ENCODE results near the gene C1orf174.

Gene C1orf174

DNA sequence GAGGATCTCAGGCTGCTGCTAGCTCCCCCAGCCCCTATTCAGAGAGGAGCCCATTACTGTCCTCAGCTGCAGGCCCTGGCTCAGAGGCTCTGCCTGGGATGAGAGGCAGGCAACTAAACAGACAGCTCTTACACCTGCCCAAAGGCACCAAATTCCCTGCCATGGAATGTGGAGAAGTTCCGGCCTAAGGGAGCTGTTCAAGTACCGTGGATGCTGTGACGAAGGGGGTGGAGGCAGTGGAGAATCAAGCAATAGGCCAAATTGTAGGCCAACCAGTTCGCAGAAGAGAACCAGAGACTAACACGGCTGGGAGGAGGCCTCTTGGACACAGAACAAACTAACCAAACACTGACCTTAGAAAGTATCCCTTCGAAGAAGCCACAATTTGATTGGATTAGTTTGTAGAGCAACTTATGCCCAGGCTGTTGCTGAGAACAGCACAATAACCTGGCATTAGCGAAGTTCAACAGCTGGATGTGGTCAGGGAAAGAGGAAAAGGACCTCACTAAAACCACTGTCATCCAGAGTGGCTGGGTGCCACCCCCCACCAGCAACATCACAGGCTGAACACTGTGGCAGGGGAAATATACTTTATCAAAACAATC is 3.6 kb downstream of the C1orf174 start:
- Histone ChIP-seq H3K4me2 (ENCODE audit: insufficient read depth, low read length, poor library complexity, severe bottlenecking) (no peak overlapping the region), H2BK120ac (ENCODE audit: low read depth, low read length) (no peak overlapping the region), H3K9ac (ENCODE audit: low read depth, low read length, poor library complexity) (no peak overlapping the region), H3K4ac (ENCODE audit: low read length) (no peak overlapping the region), H3K18ac (ENCODE audit: low read length) (no peak overlapping the region), H3K4me3 (ENCODE audit: low read length in 2 of 2) (no peak overlapping the region), H3K9me3 (replicated peaks in 1 of 2; ENCODE audit: control insufficient read depth in 2 of 2, insufficient read depth in 1 of 2, low read depth in 1 of 2, low read length in 2 of 2) (peaks cover 0 to 13% of the 10 kb centered on the region in 2 donors), H3K36me3 (replicated peaks in 1 of 2; ENCODE audit: control insufficient read depth in 2 of 2, insufficient read depth in 2 of 2, low read length in 2 of 2) (peaks cover 9 to 39% of the 10 kb centered on the region in 2 donors), H2AK5ac (ENCODE audit: low read depth, low read length) (no peak overlapping the region), H3K79me1 (ENCODE audit: low read depth, low read length) (peaks cover 17% of the 10 kb centered on the region), H2BK15ac (ENCODE audit: low read length) (no peak overlapping the region), H2BK12ac (ENCODE audit: low read length) (no peak overlapping the region), H3K27me3 (ENCODE audit: control insufficient read depth in 3 of 3, insufficient read depth in 3 of 3, low read depth in 1 of 3, low read length in 3 of 3) (no peaks in the 10 kb centered on the region), H3K4me1 (ENCODE audit: control insufficient read depth in 2 of 2, insufficient read depth in 1 of 2, low read depth in 1 of 2, low read length in 2 of 2) (peaks cover 3% of the 10 kb centered on the region in 2 donors), H2BK5ac (ENCODE audit: low read length) (no peak overlapping the region), H3K23ac (ENCODE audit: low read depth, low read length, poor library complexity) (no peak overlapping the region), H4K8ac (ENCODE audit: low read depth, low read length) (no peak overlapping the region), H3K27ac (replicated peaks; ENCODE audit: low read length) (no peak overlapping the region), H4K91ac (ENCODE audit: low read depth, low read length, poor library complexity) (no peak overlapping the region), H3K14ac (ENCODE audit: low read length) (no peak overlapping the region), H2AFZ (ENCODE audit: low read length) (no peak overlapping the region)
- no peak for DNase-seq (ENCODE audit: low spot score)
- WGBS, 2 donors (ENCODE audit: extremely low coverage in 2 of 2, insufficient read length in 2 of 2, insufficient replicate concordance in 1 of 2), result no CpG with 5 or more reads among the region's 7 CpGs

- WGBS, 2 donors (ENCODE audit: extremely low coverage in 2 of 2, insufficient read length in 2 of 2, insufficient replicate concordance in 1 of 2), result no CpG with 5 or more reads among the region's 4 CpGs
These were observed 4.1 kb downstream of the C1orf174 start for GRCh38 chr1:3895951-3896325.

GRCh38 chr1:3895279-3895950 is 4.7 kb downstream of the C1orf174 start:
- Histone ChIP-seq H3K4me2 (ENCODE audit: insufficient read depth, low read length, poor library complexity, severe bottlenecking) (no peak overlapping the region), H2BK120ac (ENCODE audit: low read depth, low read length) (no peak overlapping the region)

More at GRCh38 chr1:3895951-3896325, 4.1 kb downstream of the C1orf174 start:
- Histone ChIP-seq H2BK5ac (ENCODE audit: low read length) (no peak overlapping the region), H3K36me3 (replicated peaks in 1 of 2; ENCODE audit: control insufficient read depth in 2 of 2, insufficient read depth in 2 of 2, low read length in 2 of 2) (peaks cover 13 to 45% of the 10 kb centered on the region in 2 donors), H3K79me1 (ENCODE audit: low read depth, low read length) (peaks cover 17% of the 10 kb centered on the region), H3K9me3 (replicated peaks in 1 of 2; ENCODE audit: control insufficient read depth in 2 of 2, insufficient read depth in 1 of 2, low read depth in 1 of 2, low read length in 2 of 2) (peaks cover 0 to 13% of the 10 kb centered on the region in 2 donors), H4K8ac (ENCODE audit: low read depth, low read length) (no peak overlapping the region), H3K4me2 (ENCODE audit: insufficient read depth, low read length, poor library complexity, severe bottlenecking) (no peak overlapping the region), H3K27ac (replicated peaks; ENCODE audit: low read length) (no peak overlapping the region), H2BK12ac (ENCODE audit: low read length) (no peak overlapping the region), H3K4me1 (ENCODE audit: control insufficient read depth in 2 of 2, insufficient read depth in 1 of 2, low read depth in 1 of 2, low read length in 2 of 2) (peaks cover 3% of the 10 kb centered on the region in 2 donors), H2BK15ac (ENCODE audit: low read length) (no peak overlapping the region), H3K9ac (ENCODE audit: low read depth, low read length, poor library complexity) (no peak overlapping the region), H3K4ac (ENCODE audit: low read length) (no peak overlapping the region), H3K4me3 (ENCODE audit: low read length in 2 of 2) (no peak overlapping the region), H2BK120ac (ENCODE audit: low read depth, low read length) (no peak overlapping the region), H3K14ac (ENCODE audit: low read length) (no peak overlapping the region), H3K23ac (ENCODE audit: low read depth, low read length, poor library complexity) (no peak overlapping the region), H4K91ac (ENCODE audit: low read depth, low read length, poor library complexity) (no peak overlapping the region), H2AFZ (ENCODE audit: low read length) (no peak overlapping the region), H3K27me3 (ENCODE audit: control insufficient read depth in 3 of 3, insufficient read depth in 3 of 3, low read depth in 1 of 3, low read length in 3 of 3) (no peaks in the 10 kb centered on the region), H2AK5ac (ENCODE audit: low read depth, low read length) (no peak overlapping the region), H3K18ac (ENCODE audit: low read length) (no peak overlapping the region)
- no peak for DNase-seq (ENCODE audit: low spot score)

DNA sequence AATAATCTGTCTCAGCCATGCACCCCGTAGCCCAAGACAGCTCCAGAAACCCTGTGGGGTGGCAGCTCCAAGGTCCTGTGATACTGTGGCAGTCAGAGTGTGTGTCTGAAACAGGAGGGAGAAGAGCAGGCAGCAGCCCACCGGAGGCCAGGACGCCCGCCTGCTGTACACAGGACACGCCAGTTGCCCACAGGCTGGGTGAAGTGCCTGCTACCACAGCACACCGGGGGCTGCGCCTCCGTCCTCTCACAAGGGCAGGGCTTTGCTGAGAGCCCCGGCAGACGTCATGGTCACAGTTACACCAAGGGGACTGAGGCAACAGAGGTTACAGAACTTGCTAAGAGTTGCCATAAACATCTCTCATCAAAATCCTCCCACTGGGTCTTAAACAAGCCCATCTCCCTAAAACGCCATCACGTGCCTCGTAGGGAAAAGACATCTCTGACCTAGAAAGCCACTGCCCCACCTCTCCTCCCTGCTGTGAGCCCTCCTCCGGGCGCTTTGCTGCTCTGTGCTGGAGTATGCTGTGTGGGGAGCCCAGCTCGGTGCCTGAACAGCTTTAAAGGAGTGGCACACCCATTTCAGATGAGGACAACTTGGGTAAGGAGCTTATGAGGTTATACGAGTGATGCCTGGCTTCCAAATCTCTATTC is 5.3 kb downstream of the C1orf174 start:
- no peak overlapping the region for H3K4ac ChIP-seq (ENCODE audit: low read length)
- no peak overlapping the region for H2AK5ac ChIP-seq (ENCODE audit: low read depth, low read length)
- no peak overlapping the region for H2AFZ ChIP-seq (ENCODE audit: low read length)
- H3K18ac ChIP-seq (ENCODE audit: low read length), result no peak overlapping the region
- H3K4me2 ChIP-seq (ENCODE audit: insufficient read depth, low read length, poor library complexity, severe bottlenecking), result no peak overlapping the region
- H3K79me1 ChIP-seq (ENCODE audit: low read depth, low read length), result peaks cover 17% of the 10 kb centered on the region
- H4K91ac ChIP-seq (ENCODE audit: low read depth, low read length, poor library complexity), result no peak overlapping the region
- H3K14ac ChIP-seq (ENCODE audit: low read length), result no peak overlapping the region
- H3K36me3 ChIP-seq (replicated peaks in 1 of 2; ENCODE audit: control insufficient read depth in 2 of 2, insufficient read depth in 2 of 2, low read length in 2 of 2), result peaks cover 25 to 57% of the 10 kb centered on the region in 2 donors
- WGBS, 2 donors (ENCODE audit: extremely low coverage in 2 of 2, insufficient read length in 2 of 2, insufficient replicate concordance in 1 of 2), result no CpG with 5 or more reads among the region's 17 CpGs
- H2BK5ac ChIP-seq (ENCODE audit: low read length), result no peak overlapping the region
- no peak overlapping the region for H3K9ac ChIP-seq (ENCODE audit: low read depth, low read length, poor library complexity)
- no peak overlapping the region for H2BK15ac ChIP-seq (ENCODE audit: low read length)
- no peak overlapping the region for H3K27ac ChIP-seq (replicated peaks; ENCODE audit: low read length)
- no peak overlapping the region for H2BK12ac ChIP-seq (ENCODE audit: low read length)
- no peak overlapping the region for H3K4me3 ChIP-seq (ENCODE audit: low read length in 2 of 2)
- H3K9me3 ChIP-seq (replicated peaks in 1 of 2; ENCODE audit: control insufficient read depth in 2 of 2, insufficient read depth in 1 of 2, low read depth in 1 of 2, low read length in 2 of 2), result peaks cover 0 to 13% of the 10 kb centered on the region in 2 donors
- no peak for DNase-seq (ENCODE audit: low spot score)
- H3K4me1 ChIP-seq (ENCODE audit: control insufficient read depth in 2 of 2, insufficient read depth in 1 of 2, low read depth in 1 of 2, low read length in 2 of 2), result peaks cover 3% of the 10 kb centered on the region in 2 donors
- peak overlapping the region; percentile 73 for H3K23ac ChIP-seq (ENCODE audit: low read depth, low read length, poor library complexity)
- no peaks in the 10 kb centered on the region for H3K27me3 ChIP-seq (ENCODE audit: control insufficient read depth in 3 of 3, insufficient read depth in 3 of 3, low read depth in 1 of 3, low read length in 3 of 3)
- no peak overlapping the region for H2BK120ac ChIP-seq (ENCODE audit: low read depth, low read length)
- no peak overlapping the region for H4K8ac ChIP-seq (ENCODE audit: low read depth, low read length)

More at GRCh38 chr1:3895279-3895950, 4.7 kb downstream of the C1orf174 start:
- Histone ChIP-seq H3K36me3 (replicated peaks in 1 of 2; ENCODE audit: control insufficient read depth in 2 of 2, insufficient read depth in 2 of 2, low read length in 2 of 2) (peaks cover 19 to 50% of the 10 kb centered on the region in 2 donors), H2BK12ac (ENCODE audit: low read length) (no peak overlapping the region), H3K79me1 (ENCODE audit: low read depth, low read length) (peaks cover 17% of the 10 kb centered on the region), H3K23ac (ENCODE audit: low read depth, low read length, poor library complexity) (no peak overlapping the region), H3K9ac (ENCODE audit: low read depth, low read length, poor library complexity) (peak overlapping the region; percentile 30), H3K4ac (ENCODE audit: low read length) (no peak overlapping the region), H2AFZ (ENCODE audit: low read length) (no peak overlapping the region), H3K27me3 (ENCODE audit: control insufficient read depth in 3 of 3, insufficient read depth in 3 of 3, low read depth in 1 of 3, low read length in 3 of 3) (no peaks in the 10 kb centered on the region), H3K4me1 (ENCODE audit: control insufficient read depth in 2 of 2, insufficient read depth in 1 of 2, low read depth in 1 of 2, low read length in 2 of 2) (peaks cover 3% of the 10 kb centered on the region in 2 donors), H3K4me3 (ENCODE audit: low read length in 2 of 2) (no peak overlapping the region), H3K18ac (ENCODE audit: low read length) (no peak overlapping the region), H2AK5ac (ENCODE audit: low read depth, low read length) (no peak overlapping the region), H2BK15ac (ENCODE audit: low read length) (no peak overlapping the region), H2BK5ac (ENCODE audit: low read length) (no peak overlapping the region), H3K27ac (replicated peaks; ENCODE audit: low read length) (no peak overlapping the region), H3K9me3 (replicated peaks in 1 of 2; ENCODE audit: control insufficient read depth in 2 of 2, insufficient read depth in 1 of 2, low read depth in 1 of 2, low read length in 2 of 2) (peaks cover 0 to 13% of the 10 kb centered on the region in 2 donors), H4K8ac (ENCODE audit: low read depth, low read length) (no peak overlapping the region), H3K14ac (ENCODE audit: low read length) (no peak overlapping the region), H4K91ac (ENCODE audit: low read depth, low read length, poor library complexity) (no peak overlapping the region)
- no CpG with 5 or more reads among the region's 13 CpGs for WGBS, 2 donors (ENCODE audit: extremely low coverage in 2 of 2, insufficient read length in 2 of 2, insufficient replicate concordance in 1 of 2)
- DNase-seq (ENCODE audit: low spot score), result no peak
